Muscle of back (tissue), 10 donors: Measurements from ENCODE around the gene P2RY10. TPM values are rescaled to one million over a fixed set of nuclear protein-coding genes. Genes with fewer than 3 reads are reported as not detected.

Experiments
- polyA plus RNA-seq, 10 donors: library from polyadenylated mRNA; unstranded; fragments of 120-200 nt; gene quantifications; one replicate each; pipeline ENCODE4 v1.2.1, GENCODE V29; 2013; ENCODE audit not compliant: insufficient read length in 10 of 10

The P2RY10 gene
- polyA plus RNA-seq, 10 donors = 0.33 to 2.4 (median 1.3) TPM

Other genes with a start within 250 kb of the P2RY10 start
- gene LPAR4, start 197.7 kb upstream of the P2RY10 start, polyA plus RNA-seq = 10 to 100 TPM; 35.4 to 57.1 (median 45.1) TPM
- gene GPR174, start 199.3 kb downstream of the P2RY10 start, polyA plus RNA-seq = 1 to 10 TPM in 1 of 10 donors, under 1 TPM in 9; 0.17 to 2.0 (median 0.39) TPM